GM19467 (cell line): ENCODE measurements around the gene C1orf216.
"Not testable (repeated sequence)": the region's sequence is repeated elsewhere in the genome, so short reads cannot be mapped to it uniquely, and the experiment has no call there.

Source experiments
- ATAC-seq: cut with Tn5 transposase; IDR thresholded peaks from one replicate; pipeline ENCODE4 v1.9.1; 2021; ENCODE audit warnings: mild to moderate bottlenecking, moderate library complexity; ENCODE audit not compliant: unreplicated experiment

Gene C1orf216

DNA sequence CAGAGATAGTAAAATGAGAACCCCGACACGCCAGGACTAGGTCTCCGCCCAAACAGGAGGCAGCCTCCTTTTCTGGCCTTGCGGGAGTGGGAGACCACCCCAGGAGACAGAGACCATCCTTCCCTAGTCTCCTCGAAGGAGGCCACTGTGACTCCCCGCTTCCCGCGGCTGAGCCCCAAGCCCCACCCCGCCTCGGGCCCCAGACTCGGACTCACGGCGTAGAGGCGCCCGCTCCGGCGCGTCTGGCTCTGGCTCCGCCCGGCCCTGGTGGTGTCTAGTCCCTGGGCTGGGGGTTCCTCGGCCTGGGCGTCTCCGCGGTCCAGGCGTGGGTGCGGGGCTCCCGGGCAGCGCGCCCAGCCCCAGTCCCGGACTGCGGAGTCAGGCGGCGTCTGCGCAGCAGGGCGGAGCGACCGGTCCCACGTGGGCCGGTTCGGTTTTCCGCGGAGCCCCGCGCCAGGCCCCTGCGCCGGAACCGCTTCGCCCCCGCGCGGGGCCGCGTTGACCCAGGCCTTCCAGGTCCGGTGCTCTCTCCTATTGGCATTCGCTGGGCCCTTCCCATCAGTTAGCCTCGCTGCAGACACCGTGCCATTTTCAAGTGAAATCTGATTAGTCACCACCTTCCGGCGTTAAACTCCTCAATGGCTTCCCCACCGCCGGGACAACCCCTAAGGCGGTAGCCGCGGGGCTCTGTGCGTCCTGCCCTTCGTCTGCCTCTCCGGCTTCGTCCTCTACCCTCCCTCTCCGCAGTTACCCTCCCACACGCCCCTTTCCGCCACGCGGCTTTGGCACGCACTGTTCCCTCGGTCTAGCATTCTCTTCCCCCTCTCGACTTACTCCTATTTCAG, at the start of gene C1orf216:
C1orf216 (minus strand) TSS at position 393 of the 845 bp plus-strand sequence. CDS start 2,563 bp downstream, outside the sequence.
- ATAC-seq, result peak; percentile 54

DNA sequence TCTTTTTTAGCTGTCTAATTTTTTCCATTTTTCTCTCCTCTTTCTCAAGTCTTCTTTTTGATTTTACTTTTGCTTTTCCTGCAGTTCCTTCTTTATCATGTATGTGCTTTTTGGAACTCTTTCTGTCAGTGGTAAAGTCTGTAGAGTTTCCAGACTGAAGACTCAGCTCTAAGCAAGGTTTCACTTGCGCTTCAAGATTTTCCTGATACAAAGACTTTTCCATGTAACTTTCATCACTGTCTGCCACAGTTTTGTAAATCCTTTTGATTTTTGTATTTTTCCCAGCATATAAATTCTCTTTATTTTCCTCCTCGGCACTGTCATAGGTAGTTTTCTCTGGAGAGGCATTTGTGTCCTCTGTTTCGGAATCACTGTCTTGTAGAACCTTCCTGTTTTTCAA, 45.6 kb upstream of the C1orf216 start:
- no peak for ATAC-seq

GRCh38 chr1:35763201-35763600, 44.5 kb upstream of the C1orf216 start:
- no peak for ATAC-seq

DNA sequence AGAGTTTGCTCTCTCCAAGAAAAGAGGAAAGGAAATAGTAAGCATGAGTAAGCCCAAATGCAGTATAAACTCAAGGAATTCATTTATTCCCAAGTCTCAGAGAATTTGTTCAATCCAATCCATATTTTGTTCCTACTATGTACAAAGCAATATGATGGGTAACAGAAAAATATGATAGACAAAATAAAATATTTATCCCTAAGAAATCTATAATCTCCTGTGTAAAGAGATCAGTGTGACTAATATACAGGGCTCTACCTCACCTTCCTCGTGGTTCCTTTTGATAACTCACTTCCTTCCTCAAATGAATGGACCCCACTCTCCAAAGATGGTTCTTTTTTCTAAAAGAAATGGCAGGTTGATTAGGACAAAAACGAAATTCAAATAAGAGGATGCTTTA, 43.5 kb upstream of the C1orf216 start:
- no peak for ATAC-seq

DNA sequence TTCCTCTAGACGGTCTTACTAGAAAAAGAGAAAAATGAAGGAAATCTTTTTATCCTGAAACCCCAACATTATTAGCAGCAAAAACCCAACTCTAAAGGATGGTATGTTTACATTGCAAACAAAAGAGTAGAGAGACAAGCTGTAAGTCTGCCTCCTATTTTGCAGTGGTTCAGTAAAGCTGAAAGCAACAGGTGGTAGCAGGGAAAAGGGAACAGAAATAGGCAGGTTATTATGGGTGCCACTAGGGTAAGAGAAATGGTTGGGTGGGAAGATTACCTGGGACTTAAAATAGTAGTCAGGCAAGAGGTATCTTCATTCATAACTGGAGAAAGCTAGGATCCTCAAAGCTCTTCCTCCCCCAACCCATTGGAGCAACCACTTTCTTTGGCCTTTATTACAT, 37.4 kb upstream of the C1orf216 start:
- no peak for ATAC-seq

DNA sequence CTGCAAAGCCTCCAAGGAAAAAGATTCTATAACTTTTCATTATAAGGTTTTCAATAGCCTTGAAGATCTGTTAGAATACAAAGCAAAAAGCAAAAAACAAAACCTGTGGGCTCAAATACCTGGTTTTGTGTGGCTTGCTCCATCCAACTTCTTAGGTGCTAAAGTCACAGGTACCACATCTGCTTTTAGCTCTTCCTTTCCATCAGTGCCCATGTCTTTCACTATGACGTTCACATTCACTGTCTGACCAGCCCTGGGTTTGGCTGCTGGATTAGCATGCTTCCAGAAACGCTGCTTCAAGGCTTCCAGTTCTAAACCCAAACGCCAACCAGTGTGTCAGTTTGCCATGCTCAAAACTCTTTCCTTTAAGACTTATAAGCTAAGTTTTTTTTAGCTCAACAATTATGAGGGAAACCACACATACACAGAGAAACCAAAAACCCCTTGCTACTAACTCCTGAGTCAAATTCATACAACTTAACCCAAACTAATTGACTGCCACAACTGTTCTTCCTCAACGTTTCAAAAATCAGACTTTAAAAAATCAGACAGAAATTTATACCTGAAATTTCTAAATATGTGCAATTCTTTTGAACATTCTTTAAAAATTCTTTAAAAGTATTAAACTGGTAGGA, 35.1 kb upstream of the C1orf216 start:
- ATAC-seq, result no peak

DNA sequence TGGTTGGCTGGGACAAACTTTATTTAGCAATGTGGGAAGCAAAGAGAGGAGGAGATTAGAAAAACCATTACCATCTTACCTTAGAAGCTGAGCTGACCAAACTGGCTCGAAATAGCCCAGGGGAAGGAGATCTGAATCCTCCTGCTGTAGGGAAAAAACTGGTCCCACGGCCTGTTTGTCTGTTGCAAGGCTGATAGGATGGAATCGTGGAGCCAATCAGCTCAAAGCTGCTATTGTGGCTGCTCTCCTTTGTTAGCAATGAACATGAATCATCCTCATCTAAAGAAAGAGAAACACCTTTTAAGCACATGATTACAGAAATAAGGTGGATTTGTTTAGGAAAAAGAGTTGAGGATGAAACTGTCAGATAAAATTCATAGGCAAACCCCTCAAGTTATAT, 29.6 kb upstream of the C1orf216 start:
- ATAC-seq, result no peak

- ATAC-seq, result no peak
Measured at GRCh38 chr1:35745124-35745730, 26.5 kb upstream of the C1orf216 start.

GRCh38 chr1:35737120-35737519, 18.4 kb upstream of the C1orf216 start:
- ATAC-seq, result no peak

- ATAC-seq, result no peak
Measured at GRCh38 chr1:35727434-35728040, 8.9 kb upstream of the C1orf216 start.

DNA sequence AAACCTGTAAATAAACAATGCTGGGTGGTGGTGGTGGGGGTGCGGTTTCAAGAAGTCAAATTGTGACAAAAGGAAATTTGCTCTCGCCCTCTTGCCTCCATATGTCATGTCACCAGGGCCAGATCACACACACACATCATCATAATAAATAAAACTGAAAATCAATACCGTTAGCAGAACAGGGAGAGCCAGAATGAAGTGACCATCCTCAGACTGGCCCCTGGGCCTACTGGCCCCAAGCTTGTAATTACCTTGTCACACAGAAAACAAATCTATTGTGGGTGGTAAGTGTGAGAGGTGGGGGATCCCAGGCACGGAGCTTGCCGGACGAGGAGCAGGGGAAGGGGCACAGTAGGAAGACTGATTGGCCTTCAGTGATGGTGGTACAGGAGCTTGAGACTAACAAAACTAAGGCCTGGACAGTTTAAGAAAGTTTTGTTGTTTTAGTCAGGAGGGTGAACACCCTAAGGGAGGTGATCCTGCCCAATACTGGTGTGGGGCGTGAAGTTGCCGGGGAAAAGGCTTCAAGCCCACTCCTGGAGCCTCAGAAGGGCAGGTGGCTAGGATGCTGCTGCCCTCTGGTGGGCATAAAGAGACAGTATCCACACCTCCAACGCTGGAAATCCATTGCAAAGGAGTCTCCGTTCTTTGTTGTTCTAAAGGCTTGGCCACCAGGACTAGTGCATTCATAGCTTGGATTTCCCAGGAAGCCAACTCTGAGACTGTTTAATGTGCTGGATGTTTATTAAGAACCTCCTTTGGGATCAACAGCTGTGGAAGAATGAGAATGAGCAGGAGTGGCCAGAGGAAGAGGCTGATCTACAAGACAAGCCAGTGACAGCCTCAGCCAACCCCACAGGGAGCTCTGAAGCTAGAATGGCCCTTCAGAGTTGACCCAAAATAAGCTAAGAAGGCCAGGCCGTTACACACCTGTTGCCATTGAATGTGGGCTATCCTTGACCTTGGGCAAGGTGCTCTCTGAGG, 8.1 kb upstream of the C1orf216 start:
- no peak for ATAC-seq

DNA sequence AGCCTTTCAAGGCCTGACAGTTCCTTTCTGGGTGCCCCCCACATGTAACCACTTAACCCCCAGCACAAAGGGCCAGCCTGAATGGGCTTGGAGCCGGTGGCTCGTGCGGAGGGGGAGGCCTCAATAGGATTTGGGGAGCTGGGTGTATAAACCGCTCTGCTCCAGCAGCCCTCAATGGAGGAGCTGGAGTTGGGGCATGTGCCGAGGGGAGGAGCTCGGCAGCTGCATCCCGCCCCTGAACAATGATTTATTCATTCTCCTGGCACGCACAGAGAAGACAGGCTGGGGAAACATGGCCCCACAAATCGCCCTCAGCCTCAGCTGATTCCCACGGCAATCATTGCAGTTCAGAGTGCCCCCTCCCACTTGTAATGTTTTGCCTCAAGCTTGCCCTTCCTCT, 6.9 kb upstream of the C1orf216 start:
- no peak for ATAC-seq

GRCh38 chr1:35717911-35718476, 690 bp downstream of the C1orf216 start:
- no peak for ATAC-seq

GRCh38 chr1:35715568-35716002, 3.1 kb downstream of the C1orf216 start:
- ATAC-seq, result peak; percentile 57

DNA sequence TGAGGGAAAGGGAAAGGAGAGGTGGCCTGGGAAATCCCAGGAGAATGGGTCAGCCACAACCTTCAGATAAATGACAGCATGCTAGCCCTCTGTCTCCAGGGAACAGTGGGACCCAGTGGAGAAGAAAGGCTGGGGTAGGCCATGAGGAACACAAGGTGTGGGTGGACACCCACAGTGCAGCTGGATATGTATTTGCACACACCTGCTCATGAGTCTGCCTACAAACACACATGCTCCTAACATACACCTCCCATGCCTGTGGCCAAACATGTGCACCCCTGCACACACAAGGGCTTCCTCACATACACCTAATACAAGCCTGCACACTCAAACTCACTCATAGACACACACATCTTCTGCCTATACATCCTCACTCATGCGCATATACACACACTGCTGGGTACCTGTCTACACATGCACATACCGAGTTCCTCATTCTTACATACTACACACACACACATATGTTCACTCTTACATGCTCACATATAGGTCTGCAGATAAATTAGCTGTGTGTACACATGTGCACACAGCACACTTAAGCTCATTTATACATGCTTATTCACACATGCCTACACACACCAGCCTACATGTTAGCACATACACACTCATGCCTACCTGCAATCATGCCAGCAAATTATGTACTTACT, 3.6 kb downstream of the C1orf216 start:
- no peak for ATAC-seq

GRCh38 chr1:35711098-35711497, 7.6 kb downstream of the C1orf216 start:
- ATAC-seq, result not testable (repeated sequence)

DNA sequence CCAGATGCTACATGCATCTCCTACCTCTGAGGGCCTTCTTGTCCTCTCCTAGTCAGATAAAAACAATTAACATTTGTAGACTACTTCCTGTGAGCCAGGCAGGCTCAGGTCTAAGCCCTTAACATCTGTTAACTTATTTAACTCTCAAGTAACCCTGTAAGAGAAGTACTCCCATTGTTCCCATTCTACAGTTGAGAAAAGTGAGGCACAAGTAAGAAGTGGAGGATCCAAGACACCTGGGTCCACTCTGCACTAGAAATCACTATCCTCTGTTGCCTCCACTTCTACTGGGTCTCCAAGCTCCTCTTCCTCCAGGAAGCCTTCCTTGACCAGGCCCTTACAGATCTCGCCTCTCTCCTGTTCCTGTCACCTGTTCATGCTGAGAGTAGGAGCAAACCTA, 9.7 kb downstream of the C1orf216 start:
- no peak for ATAC-seq

GRCh38 chr1:35708441-35708921, 10.2 kb downstream of the C1orf216 start:
- ATAC-seq, result no peak
